Astrocyte of the spinal cord (primary cell): ENCODE results near the gene ZNF804B.

ENCODE experiments used
- DNase-seq: peaks from one replicate; pipeline ENCODE4 v3.0.0; 2011; ENCODE audit warnings: low read depth, low spot score
- H3K4me3 ChIP-seq: 2 replicates; pipeline ENCODE4 v1.5.1; 2011; ENCODE audit warnings: low read depth, mild to moderate bottlenecking, low read length, moderate library complexity
- CTCF ChIP-seq: IDR thresholded peaks from 2 replicates; pipeline ENCODE4 v1.5.1; 2012; ENCODE audit warnings: low read depth, mild to moderate bottlenecking, low read length, inconsistent platforms
- in situ Hi-C: cut with HindIII; loops from 2 replicates; pipeline ENCODE4 v1.10.0; 2017; ENCODE audit warnings: low sequenced_read_pairs

ZNF804B gene

GRCh38 chr7:88806280-88807037 lies 47.0 kb downstream of the ZNF804B start:
- in situ Hi-C loops: no loop called here
- DNase-seq: no peak
- H3K4me3 ChIP-seq: no peak overlapping the region
- TF ChIP-seq CTCF: no peak

GRCh38 chr7:88818552-88818951 lies 59.1 kb downstream of the ZNF804B start:
- no peak for TF ChIP-seq CTCF
- no peak overlapping the region for H3K4me3 ChIP-seq
- DNase-seq: no peak
- in situ Hi-C loops: no loop called here

- H3K4me3 ChIP-seq: no peak overlapping the region
- no peak for DNase-seq
- in situ Hi-C loops: no loop called here
- no peak for TF ChIP-seq CTCF
These were observed 66.7 kb downstream of the ZNF804B start for GRCh38 chr7:88826222-88826621.

- H3K4me3 ChIP-seq: no peak overlapping the region
- peak; percentile 63 for TF ChIP-seq CTCF
- in situ Hi-C loops: no loop called here
- peak; percentile 26 for DNase-seq
These were observed 75.7 kb downstream of the ZNF804B start for GRCh38 chr7:88835147-88835728.

GRCh38 chr7:88842201-88842600 lies 82.7 kb downstream of the ZNF804B start:
- no peak overlapping the region for H3K4me3 ChIP-seq
- DNase-seq: no peak
- in situ Hi-C loops: no loop called here
- TF ChIP-seq CTCF: no peak

GRCh38 chr7:88845091-88845490 lies 85.6 kb downstream of the ZNF804B start:
- no peak for TF ChIP-seq CTCF
- in situ Hi-C loops: no loop called here
- H3K4me3 ChIP-seq: no peak overlapping the region
- DNase-seq: no peak
